GM21723 (cell line): ENCODE measurements around the gene OGFR.

Experiments used
- ATAC-seq: cut with Tn5 transposase; IDR thresholded peaks from one replicate; pipeline ENCODE4 v1.9.1; 2021; ENCODE audit warnings: mild to moderate bottlenecking, moderate library complexity; ENCODE audit not compliant: unreplicated experiment

OGFR gene

GRCh38 chr20:62804627-62805154 lies at the start of gene OGFR:
OGFR (plus strand) TSS chr20:62804835; CDS start chr20:62804860, 25 bp downstream.
- ATAC-seq, result peak; percentile 50

- ATAC-seq, result no peak
Observed at GRCh38 chr20:62754991-62755356, 49.7 kb upstream of the OGFR start.

GRCh38 chr20:62755817-62756724 lies 48.6 kb upstream of the OGFR start:
- ATAC-seq, result no peak

GRCh38 chr20:62758226-62758912 lies 46.3 kb upstream of the OGFR start:
- ATAC-seq, result no peak

- ATAC-seq, result no peak
Observed at GRCh38 chr20:62759981-62760431, 44.6 kb upstream of the OGFR start.

GRCh38 chr20:62760471-62760855 lies 44.2 kb upstream of the OGFR start:
- no peak for ATAC-seq

- no peak for ATAC-seq
Observed at GRCh38 chr20:62760856-62761758, 43.5 kb upstream of the OGFR start.

GRCh38 chr20:62761759-62762131 lies 42.9 kb upstream of the OGFR start:
- ATAC-seq, result no peak

- no peak for ATAC-seq
Observed at GRCh38 chr20:62762376-62762775, 42.3 kb upstream of the OGFR start.

- ATAC-seq, result no peak
Observed at GRCh38 chr20:62762801-62763368, 41.8 kb upstream of the OGFR start.

GRCh38 chr20:62763404-62763803 lies 41.2 kb upstream of the OGFR start:
- no peak for ATAC-seq

GRCh38 chr20:62764156-62764935 lies 40.3 kb upstream of the OGFR start:
- ATAC-seq, result no peak

GRCh38 chr20:62765021-62765420 lies 39.6 kb upstream of the OGFR start:
- no peak for ATAC-seq

- no peak for ATAC-seq
Observed at GRCh38 chr20:62765432-62766070, 39.1 kb upstream of the OGFR start.

- ATAC-seq, result no peak
Observed at GRCh38 chr20:62766071-62766450, 38.6 kb upstream of the OGFR start.

GRCh38 chr20:62766716-62767115 lies 37.9 kb upstream of the OGFR start:
- no peak for ATAC-seq

- ATAC-seq, result no peak
Observed at GRCh38 chr20:62768234-62768546, 36.4 kb upstream of the OGFR start.

- ATAC-seq, result no peak
Observed at GRCh38 chr20:62768551-62769287, 35.9 kb upstream of the OGFR start.
